ENCODE data around the gene ITGB4.
"Not testable (repeated sequence)": the region's sequence is repeated elsewhere in the genome, so short reads cannot be mapped to it uniquely, and the experiment has no call there.

ITGB4 gene

GRCh38 chr17:75773808-75774470, 52.7 kb downstream of the ITGB4 start:
- no peak for DNase-seq

GRCh38 chr17:75774471-75774990, 53.3 kb downstream of the ITGB4 start:
- DNase-seq, result no peak

- no peak for DNase-seq
These were observed 53.9 kb downstream of the ITGB4 start for GRCh38 chr17:75774991-75775668.

GRCh38 chr17:75776386-75777295, 55.4 kb downstream of the ITGB4 start:
- DNase-seq, result peak; percentile 67

- no peak for DNase-seq
These were observed 56.1 kb downstream of the ITGB4 start for GRCh38 chr17:75777296-75777922.

GRCh38 chr17:75778066-75778860, 57.0 kb downstream of the ITGB4 start:
- not testable (repeated sequence) for DNase-seq

GRCh38 chr17:75778861-75779249, 57.6 kb downstream of the ITGB4 start:
- peak; percentile 73 for DNase-seq

- peak; percentile 100 for DNase-seq
These were observed 58.2 kb downstream of the ITGB4 start for GRCh38 chr17:75779250-75779986.

GRCh38 chr17:75779987-75780889, 59.0 kb downstream of the ITGB4 start:
- DNase-seq, result no peak

GRCh38 chr17:75783069-75783783, 62.0 kb downstream of the ITGB4 start:
- DNase-seq, result peak; percentile 81

- peak; percentile 26 for DNase-seq
These were observed 62.7 kb downstream of the ITGB4 start for GRCh38 chr17:75783803-75784472.

- DNase-seq, result peak; percentile 99
These were observed 63.3 kb downstream of the ITGB4 start, which contains the start of gene UNK for GRCh38 chr17:75784473-75785015. UNK (plus strand) TSS chr17:75784806; CDS start chr17:75784881, 75 bp downstream.

- peak; percentile 93 for DNase-seq
These were observed 64.0 kb downstream of the ITGB4 start for GRCh38 chr17:75785016-75785890.

- DNase-seq, result no peak
These were observed 70.0 kb downstream of the ITGB4 start for GRCh38 chr17:75791254-75791653.

GRCh38 chr17:75793460-75793859, 72.2 kb downstream of the ITGB4 start:
- DNase-seq, result no peak

GRCh38 chr17:75795820-75796607, 74.8 kb downstream of the ITGB4 start:
- DNase-seq, result no peak

Measured in hematopoietic multipotent progenitor cell treated with erythropoietin and hydrocortisone succinate and interleukin-3 and kit ligand, for 8 days (in vitro differentiated cells).